Body of pancreas (tissue), 4 donors: ENCODE data around the gene PLXNA1. TPM values are rescaled to one million over a fixed set of nuclear protein-coding genes. Genes with fewer than 3 reads are reported as not detected.

Experiments used
- ATAC-seq: fragments of 150-250 bp; one replicate; pipeline ENCODE4 v1.9.1; 2016
- DNase-seq, 4 donors: peaks; one replicate each; pipeline ENCODE4 v3.0.0-alpha.2; 2019
- H3K27ac ChIP-seq, 4 donors: fragments of 200-600 bp; sonication (generic); 1 replicate in 3 of 4; 2 replicates in 1 of 4; pipeline versions ENCODE4 v1.5.1 to v1.6.1; 2016 to 2019; ENCODE audit warnings: mild to moderate bottlenecking in 1 of 4, mixed read lengths in 1 of 4, moderate library complexity in 1 of 4
- H3K27me3 ChIP-seq, 2 donors: fragments of 200-600 bp; sonication (generic); one replicate each; pipeline ENCODE4 v1.6.0; 2016; ENCODE audit warnings: mild to moderate bottlenecking in 1 of 2
- H3K36me3 ChIP-seq, 2 donors: fragments of 200-600 bp; sonication (generic); replicated peaks in 1 of 2; 2 replicates each; pipeline ENCODE4 v1.5.1; 2016; ENCODE audit warnings: low read depth in 2 of 2; ENCODE audit not compliant: insufficient read depth in 1 of 2
- H3K4me1 ChIP-seq: fragments of 200-600 bp; sonication (generic); one replicate; pipeline ENCODE4 v1.6.0; 2016
- H3K4me3 ChIP-seq, 2 donors: fragments of 200-600 bp; sonication (generic); 1 replicate in 1 of 2; 2 replicates in 1 of 2; pipeline ENCODE4 v1.5.1; 2016 to 2019
- H3K9me3 ChIP-seq, 3 donors: fragments of 200-600 bp; sonication (generic); 1 replicate in 2 of 3; 2 replicates in 1 of 3; pipeline ENCODE4 v1.5.1; 2016
- CTCF ChIP-seq, 7 experiments: fragments of 450-650 bp in 4 of 7; fragments of 200-600 bp in 3 of 7; sonication (generic) in 3 of 7; IDR thresholded peaks; one replicate each; pipeline ENCODE4 v1.5.1; 2016 to 2019; ENCODE audit warnings: antibody characterized with exemption in 7 of 7
- POLR2A ChIP-seq, 3 donors: fragments of 450-650 bp; IDR thresholded peaks; one replicate each; pipeline ENCODE4 v1.6.1; 2016; ENCODE audit warnings: antibody characterized with exemption in 3 of 3, mild to moderate bottlenecking in 2 of 3
- WGBS, 2 donors: methylation state at CpG; one replicate each; pipeline ENCODE4 v1.1.5; 2017; 5-methylcytosine and 5-hydroxymethylcytosine counted together
- intact Hi-C: fragments of 100-400 bp; cut with DNase I; formaldehyde crosslinking; loops from one replicate; pipeline ENCODE4 v1.15.1; 2023
- total RNA-seq, 2 donors: library from RNA; depleted of rRNA; stranded (reverse); fragments of >200 nt; gene quantifications; one replicate each; pipeline ENCODE4 v1.1.0, GENCODE V29; 2016

Gene PLXNA1
- total RNA-seq, 2 donors from 2014 or later, result 13.2 to 25.1 TPM

GRCh38 chr3:127020543-127020942 is 37.6 kb downstream of the PLXNA1 start:
- Histone ChIP-seq H3K36me3 (peaks cover 0 to 9% of the 10 kb centered on the region in 2 donors), H3K4me3 (no peak overlapping the region), H3K27ac (no peak overlapping the region), H3K4me1 (no peaks in the 10 kb centered on the region), H3K27me3 (no peaks in the 10 kb centered on the region), H3K9me3 (no peaks in the 10 kb centered on the region)
- no peak for TF ChIP-seq CTCF (IDR thresholded peaks at IDR 0.05)
- no peak for ATAC-seq
- 76 to 88% methylated on average over 3 to 11 of the region's 13 CpGs for WGBS, 2 donors
- DNase-seq, result no peak
- intact Hi-C loops, result no loop called here

GRCh38 chr3:127022849-127023248 is 39.9 kb downstream of the PLXNA1 start:
- TF ChIP-seq CTCF (IDR thresholded peaks at IDR 0.05), result no peak
- TF ChIP-seq POLR2A (IDR thresholded peaks at IDR 0.05), result no peak
- ATAC-seq (no peak), DNase-seq (no peak)
- Histone ChIP-seq H3K27ac (no peak overlapping the region), H3K4me3 (no peak overlapping the region), H3K36me3 (peaks cover 0 to 9% of the 10 kb centered on the region in 2 donors), H3K27me3 (no peaks in the 10 kb centered on the region), H3K4me1 (no peaks in the 10 kb centered on the region), H3K9me3 (no peaks in the 10 kb centered on the region)
- intact Hi-C loops, result no loop called here
- WGBS, 2 donors, result 87 to 92% methylated on average over 5 to 7 of the region's 7 CpGs

- Histone ChIP-seq H3K4me3 (no peak overlapping the region), H3K9me3 (no peaks in the 10 kb centered on the region), H3K36me3 (peaks cover 0 to 11% of the 10 kb centered on the region in 2 donors), H3K27ac (no peak overlapping the region), H3K4me1 (no peaks in the 10 kb centered on the region), H3K27me3 (no peaks in the 10 kb centered on the region)
- DNase-seq, result no peak
- WGBS, 2 donors, result 72 to 75% methylated on average over 3 of the region's 3 CpGs
- no peak for ATAC-seq
- intact Hi-C loops, result no loop called here
- TF ChIP-seq POLR2A (IDR thresholded peaks at IDR 0.05) (no peak), CTCF (IDR thresholded peaks at IDR 0.05) (no peak)
Measured at GRCh38 chr3:127025456-127025855, 42.5 kb downstream of the PLXNA1 start.

- Histone ChIP-seq H3K4me3 (no peak overlapping the region), H3K27me3 (no peaks in the 10 kb centered on the region), H3K27ac (no peak overlapping the region), H3K36me3 (peaks cover 0 to 11% of the 10 kb centered on the region in 2 donors), H3K9me3 (no peaks in the 10 kb centered on the region), H3K4me1 (no peaks in the 10 kb centered on the region)
- WGBS, 2 donors, result 88 to 94% methylated on average over 5 of the region's 5 CpGs
- TF ChIP-seq CTCF (IDR thresholded peaks at IDR 0.05) (no peak), POLR2A (IDR thresholded peaks at IDR 0.05) (no peak)
- no peak for DNase-seq
- no peak for ATAC-seq
- intact Hi-C loops, result no loop called here
Measured at GRCh38 chr3:127026036-127026435, 43.1 kb downstream of the PLXNA1 start.

GRCh38 chr3:127026661-127027060 is 43.7 kb downstream of the PLXNA1 start:
- ATAC-seq, result no peak
- H3K36me3 ChIP-seq, result peaks cover 0 to 11% of the 10 kb centered on the region in 2 donors
- intact Hi-C loops, result no loop called here

More at GRCh38 chr3:127026661-127027060, 43.7 kb downstream of the PLXNA1 start:
- H3K4me1 ChIP-seq, result no peaks in the 10 kb centered on the region
- TF ChIP-seq CTCF (IDR thresholded peaks at IDR 0.05) (no peak), POLR2A (IDR thresholded peaks at IDR 0.05) (no peak)
- no peaks in the 10 kb centered on the region for H3K9me3 ChIP-seq
- no peak overlapping the region for H3K27ac ChIP-seq
- DNase-seq, result no peak
- no peaks in the 10 kb centered on the region for H3K27me3 ChIP-seq
- H3K4me3 ChIP-seq, result no peak overlapping the region
- 83 to 98% methylated on average over 3 to 5 of the region's 7 CpGs for WGBS, 2 donors
